Parathyroid adenoma (tissue), 2 donors: ENCODE data around the gene POLR3G.

Source experiments
- H2AFZ ChIP-seq: fragments of 300-600 bp; sonication (generic); one replicate; pipeline ENCODE4 v1.7.0; 2017; ENCODE audit warnings: antibody characterized with exemption, mild to moderate bottlenecking
- H3K27ac ChIP-seq: fragments of 300-600 bp; sonication (generic); one replicate; pipeline ENCODE4 v1.7.0; 2017
- H3K27me3 ChIP-seq: fragments of 300-600 bp; sonication (generic); one replicate; pipeline ENCODE4 v1.7.0; 2017; ENCODE audit warnings: low read length; ENCODE audit not compliant: control insufficient read depth, insufficient read depth
- H3K36me3 ChIP-seq: fragments of 300-600 bp; sonication (generic); one replicate; pipeline ENCODE4 v1.7.0; 2017; ENCODE audit warnings: low read length; ENCODE audit not compliant: control insufficient read depth, insufficient read depth
- H3K4me1 ChIP-seq: fragments of 300-600 bp; sonication (generic); one replicate; pipeline ENCODE4 v1.7.0; 2017; ENCODE audit warnings: control low read depth
- H3K4me2 ChIP-seq: fragments of 300-600 bp; sonication (generic); one replicate; pipeline ENCODE4 v1.7.0; 2017; ENCODE audit warnings: low read length
- H3K4me3 ChIP-seq: fragments of 300-600 bp; sonication (generic); one replicate; pipeline ENCODE4 v1.7.0; 2017; ENCODE audit warnings: low read depth, low read length
- H3K79me2 ChIP-seq: fragments of 300-600 bp; sonication (generic); one replicate; pipeline ENCODE4 v1.7.0; 2017; ENCODE audit warnings: control low read depth
- H3K9ac ChIP-seq: fragments of 300-600 bp; sonication (generic); one replicate; pipeline ENCODE4 v1.7.0; 2017; ENCODE audit warnings: mild to moderate bottlenecking
- H3K9me3 ChIP-seq: fragments of 300-600 bp; sonication (generic); one replicate; pipeline ENCODE4 v1.7.0; 2017; ENCODE audit warnings: low read length; ENCODE audit not compliant: control insufficient read depth
- TF ChIP-seq, protein P1 (sequence below): fragments of 300-600 bp; sonication (generic); IDR thresholded peaks from one replicate; pipeline ENCODE4 v1.7.0; 2017; ENCODE audit warnings: antibody characterized with exemption, mild to moderate bottlenecking
- donor health status: primary hyperparathyroidism.

The POLR3G gene

GRCh38 chr5:90440644-90441043, 34.0 kb upstream of the POLR3G start:
- Histone ChIP-seq H3K4me2 (no peak overlapping the region), H3K27me3 (no peaks in the 10 kb centered on the region), H3K27ac (peak overlapping the region; percentile 45), H2AFZ (peak overlapping the region; percentile 83), H3K4me1 (peaks cover 5% of the 10 kb centered on the region), H3K36me3 (no peaks in the 10 kb centered on the region), H3K9ac (no peak overlapping the region), H3K79me2 (no peaks in the 10 kb centered on the region), H3K4me3 (no peak overlapping the region), H3K9me3 (no peaks in the 10 kb centered on the region)
- TF ChIP-seq, protein P1, sequence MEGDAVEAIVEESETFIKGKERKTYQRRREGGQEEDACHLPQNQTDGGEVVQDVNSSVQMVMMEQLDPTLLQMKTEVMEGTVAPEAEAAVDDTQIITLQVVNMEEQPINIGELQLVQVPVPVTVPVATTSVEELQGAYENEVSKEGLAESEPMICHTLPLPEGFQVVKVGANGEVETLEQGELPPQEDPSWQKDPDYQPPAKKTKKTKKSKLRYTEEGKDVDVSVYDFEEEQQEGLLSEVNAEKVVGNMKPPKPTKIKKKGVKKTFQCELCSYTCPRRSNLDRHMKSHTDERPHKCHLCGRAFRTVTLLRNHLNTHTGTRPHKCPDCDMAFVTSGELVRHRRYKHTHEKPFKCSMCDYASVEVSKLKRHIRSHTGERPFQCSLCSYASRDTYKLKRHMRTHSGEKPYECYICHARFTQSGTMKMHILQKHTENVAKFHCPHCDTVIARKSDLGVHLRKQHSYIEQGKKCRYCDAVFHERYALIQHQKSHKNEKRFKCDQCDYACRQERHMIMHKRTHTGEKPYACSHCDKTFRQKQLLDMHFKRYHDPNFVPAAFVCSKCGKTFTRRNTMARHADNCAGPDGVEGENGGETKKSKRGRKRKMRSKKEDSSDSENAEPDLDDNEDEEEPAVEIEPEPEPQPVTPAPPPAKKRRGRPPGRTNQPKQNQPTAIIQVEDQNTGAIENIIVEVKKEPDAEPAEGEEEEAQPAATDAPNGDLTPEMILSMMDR = no peak

DNA sequence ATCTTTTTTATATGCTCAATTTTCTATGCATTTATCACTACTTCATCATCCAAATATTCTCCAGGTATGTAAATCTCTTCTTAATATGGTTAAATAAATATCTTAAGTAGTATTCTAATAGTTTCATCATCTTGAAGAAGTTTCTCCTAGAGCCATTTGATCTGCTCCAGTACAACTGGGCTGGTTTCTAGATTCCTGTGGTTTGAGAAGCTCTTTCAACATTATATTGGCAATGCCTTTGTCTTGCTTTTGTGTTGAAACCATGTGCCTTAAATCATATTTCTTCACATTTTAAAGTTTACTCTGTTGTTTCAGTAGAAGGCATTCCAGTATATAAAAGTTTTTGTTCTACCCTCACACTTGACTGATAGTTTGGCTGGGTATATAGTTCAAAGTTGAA, 27.7 kb upstream of the POLR3G start:
- H3K4me2 ChIP-seq = no peak overlapping the region
- H3K79me2 ChIP-seq = no peaks in the 10 kb centered on the region
- H3K4me3 ChIP-seq = no peak overlapping the region
- H3K9ac ChIP-seq = no peak overlapping the region
- no peaks in the 10 kb centered on the region for H3K4me1 ChIP-seq
- H3K9me3 ChIP-seq = no peaks in the 10 kb centered on the region
- TF ChIP-seq, protein P1 = no peak
- H3K36me3 ChIP-seq = no peaks in the 10 kb centered on the region
- no peak overlapping the region for H3K27ac ChIP-seq
- no peaks in the 10 kb centered on the region for H3K27me3 ChIP-seq
- H2AFZ ChIP-seq = no peak overlapping the region

- H2AFZ ChIP-seq = no peak overlapping the region
- no peak overlapping the region for H3K4me2 ChIP-seq
- TF ChIP-seq, protein P1 = no peak
- H3K27ac ChIP-seq = no peak overlapping the region
- H3K9me3 ChIP-seq = peaks cover 2% of the 10 kb centered on the region
- H3K79me2 ChIP-seq = peaks cover 5% of the 10 kb centered on the region
- H3K9ac ChIP-seq = no peak overlapping the region
- no peaks in the 10 kb centered on the region for H3K36me3 ChIP-seq
- H3K27me3 ChIP-seq = no peaks in the 10 kb centered on the region
- no peaks in the 10 kb centered on the region for H3K4me1 ChIP-seq
- no peak overlapping the region for H3K4me3 ChIP-seq
These were observed 13.4 kb upstream of the POLR3G start for GRCh38 chr5:90461288-90461687.

GRCh38 chr5:90472783-90473395, 1.8 kb upstream of the POLR3G start:
- no peak overlapping the region for H3K9ac ChIP-seq
- peak overlapping the region; percentile 97 for H3K4me2 ChIP-seq
- no peaks in the 10 kb centered on the region for H3K4me1 ChIP-seq
- no peak overlapping the region for H2AFZ ChIP-seq
- H3K9me3 ChIP-seq = no peaks in the 10 kb centered on the region
- H3K27ac ChIP-seq = no peak overlapping the region
- no peaks in the 10 kb centered on the region for H3K27me3 ChIP-seq
- TF ChIP-seq, protein P1 = no peak
- H3K36me3 ChIP-seq = no peaks in the 10 kb centered on the region
- H3K79me2 ChIP-seq = peaks cover 19% of the 10 kb centered on the region
- H3K4me3 ChIP-seq = peak overlapping the region; percentile 84
